KG1 (cell line): ENCODE results near the gene ISYNA1.

Source experiments
- DNase-seq: peaks from one replicate; lab custom pipeline; 2025; lab: John Stamatoyannopoulos, UW

Gene ISYNA1

DNA sequence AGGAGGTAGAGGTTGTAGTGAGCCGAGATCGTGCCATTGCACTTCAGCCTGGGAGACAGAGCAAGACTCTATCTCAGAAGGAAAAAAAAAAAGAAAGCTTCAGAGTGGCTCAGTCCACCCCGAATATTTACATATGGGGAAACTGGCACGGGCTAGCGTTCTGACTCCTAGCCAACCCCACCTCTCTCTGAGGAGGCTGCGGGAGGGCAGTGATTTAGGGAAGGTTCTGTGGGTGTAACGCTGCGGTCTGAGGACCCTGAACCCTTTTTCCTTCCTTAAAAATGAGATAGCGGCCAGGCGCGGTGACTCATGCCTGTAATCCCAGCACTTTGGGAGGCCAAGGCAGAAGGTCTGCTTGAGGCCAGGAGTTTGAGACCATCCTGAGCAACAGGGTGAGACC is 45.5 kb downstream of the ISYNA1 start:
- no peak for DNase-seq

DNA sequence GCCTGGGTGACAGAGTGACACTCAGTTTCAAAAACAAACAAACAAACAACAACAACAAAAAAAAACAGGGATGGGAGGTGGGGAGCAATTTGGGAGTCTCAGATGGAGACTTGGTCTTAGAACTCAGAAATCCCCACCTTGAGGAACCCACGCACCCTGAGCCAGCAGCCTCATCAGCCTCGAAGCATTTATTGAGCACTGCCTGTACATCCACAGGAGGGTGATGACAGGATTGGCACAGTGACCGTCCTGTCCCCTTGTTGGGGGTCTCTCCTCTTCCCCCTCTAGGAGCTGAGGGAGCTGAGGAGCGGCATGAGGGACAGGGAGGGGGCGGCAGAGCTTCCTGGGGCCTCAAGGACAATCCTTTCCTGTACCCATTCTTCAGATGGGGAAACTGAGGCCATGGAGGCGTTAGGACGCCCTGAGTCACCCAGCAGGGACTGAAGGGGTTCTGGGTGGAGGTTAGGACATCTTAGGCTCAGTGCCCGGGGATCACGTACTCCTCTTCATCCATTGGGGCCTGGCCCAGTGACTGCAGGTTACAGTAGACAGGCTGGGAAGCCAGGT is 46.3 kb downstream of the ISYNA1 start:
- no peak for DNase-seq

DNA sequence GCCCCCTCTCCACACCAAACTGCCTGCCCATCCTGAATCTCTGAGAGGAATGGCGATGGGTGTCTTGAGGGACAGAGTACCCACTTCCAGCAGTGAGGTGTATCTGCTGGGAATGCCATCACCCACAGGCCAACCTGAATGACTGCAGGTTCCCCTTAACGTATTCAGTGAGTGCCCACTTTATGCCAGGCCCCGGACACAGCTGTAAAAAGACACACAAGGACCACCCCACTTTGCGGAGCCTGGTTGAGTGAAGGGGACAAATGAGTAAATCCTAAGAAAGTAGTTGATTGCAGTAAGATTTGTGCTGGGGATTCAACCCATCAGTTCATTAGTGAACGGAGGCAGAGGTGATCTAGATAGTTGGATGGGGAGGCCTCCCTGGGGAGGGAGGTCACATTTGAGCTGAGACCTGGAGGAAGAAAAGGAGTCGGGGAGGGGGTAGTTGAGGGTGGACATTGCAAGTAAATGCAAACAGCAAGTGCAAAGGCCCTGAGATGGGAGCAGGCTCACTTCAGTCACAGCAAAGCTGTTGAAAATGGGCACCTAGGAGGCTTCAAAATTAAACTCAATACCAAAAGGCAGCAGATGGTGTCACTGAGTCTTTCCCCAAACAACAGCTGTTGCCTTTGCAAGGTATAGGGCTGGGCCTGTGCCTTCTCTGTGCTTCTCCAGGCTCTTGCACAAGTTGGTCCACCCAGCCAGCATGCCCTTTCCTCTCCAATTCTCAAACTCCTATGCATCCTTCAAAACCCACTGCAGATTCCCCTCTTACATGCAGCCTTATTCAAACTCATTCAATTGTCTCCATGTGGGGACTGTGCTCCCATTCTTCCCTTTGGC is 47.6 kb downstream of the ISYNA1 start:
- DNase-seq = no peak

DNA sequence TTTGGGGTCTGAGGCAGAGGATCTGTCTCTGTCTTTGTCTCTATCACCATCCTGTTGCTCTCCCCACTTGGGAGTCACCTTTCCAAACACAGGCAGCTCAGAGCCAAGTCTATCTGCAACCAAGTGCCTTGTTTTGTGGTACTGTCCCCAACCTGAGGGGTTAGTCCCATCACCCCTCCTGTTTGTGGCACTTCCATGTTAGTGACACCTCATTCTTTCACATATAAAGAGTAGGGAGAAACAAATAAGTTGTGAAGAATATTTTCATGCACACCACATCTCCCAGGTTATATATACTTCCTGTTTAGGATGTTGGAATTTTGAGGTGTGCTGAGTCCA is 48.2 kb downstream of the ISYNA1 start:
- DNase-seq = no peak

DNA sequence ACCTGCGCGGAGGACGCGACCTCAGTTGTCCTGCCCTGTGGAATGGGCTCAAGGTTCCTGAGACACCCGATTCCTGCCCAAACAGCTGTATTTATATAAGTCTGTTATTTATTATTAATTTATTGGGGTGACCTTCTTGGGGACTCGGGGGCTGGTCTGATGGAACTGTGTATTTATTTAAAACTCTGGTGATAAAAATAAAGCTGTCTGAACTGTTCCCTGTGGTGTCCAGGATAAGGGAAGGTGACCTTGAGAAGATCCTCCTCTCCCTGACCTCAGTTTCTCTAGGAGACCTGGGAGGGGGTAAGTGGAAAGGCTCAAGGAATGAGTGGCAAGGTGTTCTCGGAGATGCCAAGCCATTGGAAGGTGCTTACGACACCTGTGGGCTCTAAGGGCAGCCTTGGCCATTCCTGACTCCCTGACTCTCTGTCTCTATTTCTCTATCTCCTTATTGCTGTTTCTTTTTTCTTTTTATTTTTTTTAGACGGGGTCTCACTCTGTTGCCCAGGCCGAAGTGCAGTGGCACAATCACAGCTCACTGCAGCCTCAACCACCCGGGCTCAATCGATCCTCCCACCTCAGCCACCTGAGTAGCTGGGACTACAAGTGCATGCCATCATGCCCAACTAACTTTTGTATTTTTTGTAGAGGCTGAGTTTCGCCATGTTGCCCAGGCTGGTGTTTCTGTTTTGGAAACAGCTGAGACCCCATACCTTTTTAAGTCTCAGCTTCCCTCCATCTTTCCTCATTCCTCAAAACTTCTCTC is 48.8 kb downstream of the ISYNA1 start:
- no peak for DNase-seq

DNA sequence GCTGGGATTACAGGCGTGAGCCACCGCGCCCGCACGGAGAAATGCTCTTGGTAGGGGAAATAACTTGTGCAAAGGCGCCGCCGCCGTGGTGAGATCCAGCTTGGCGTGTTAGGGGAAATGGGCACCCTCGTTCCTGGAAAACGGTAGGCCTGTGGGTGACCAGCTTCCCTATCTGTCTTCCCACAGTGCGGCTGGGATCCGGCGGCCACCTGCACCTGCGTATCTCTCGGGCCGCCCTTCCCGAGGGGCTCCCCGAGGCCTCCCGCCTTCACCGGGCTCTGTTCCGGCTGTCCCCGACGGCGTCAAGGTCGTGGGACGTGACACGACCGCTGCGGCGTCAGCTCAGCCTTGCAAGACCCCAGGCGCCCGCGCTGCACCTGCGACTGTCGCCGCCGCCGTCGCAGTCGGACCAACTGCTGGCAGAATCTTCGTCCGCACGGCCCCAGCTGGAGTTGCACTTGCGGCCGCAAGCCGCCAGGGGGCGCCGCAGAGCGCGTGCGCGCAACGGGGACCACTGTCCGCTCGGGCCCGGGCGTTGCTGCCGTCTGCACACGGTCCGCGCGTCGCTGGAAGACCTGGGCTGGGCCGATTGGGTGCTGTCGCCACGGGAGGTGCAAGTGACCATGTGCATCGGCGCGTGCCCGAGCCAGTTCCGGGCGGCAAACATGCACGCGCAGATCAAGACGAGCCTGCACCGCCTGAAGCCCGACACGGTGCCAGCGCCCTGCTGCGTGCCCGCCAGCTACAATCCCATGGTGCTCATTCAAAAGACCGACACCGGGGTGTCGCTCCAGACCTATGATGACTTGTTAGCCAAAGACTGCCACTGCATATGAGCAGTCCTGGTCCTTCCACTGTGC is 49.6 kb downstream of the ISYNA1 start:
- DNase-seq = peak; percentile 70

DNA sequence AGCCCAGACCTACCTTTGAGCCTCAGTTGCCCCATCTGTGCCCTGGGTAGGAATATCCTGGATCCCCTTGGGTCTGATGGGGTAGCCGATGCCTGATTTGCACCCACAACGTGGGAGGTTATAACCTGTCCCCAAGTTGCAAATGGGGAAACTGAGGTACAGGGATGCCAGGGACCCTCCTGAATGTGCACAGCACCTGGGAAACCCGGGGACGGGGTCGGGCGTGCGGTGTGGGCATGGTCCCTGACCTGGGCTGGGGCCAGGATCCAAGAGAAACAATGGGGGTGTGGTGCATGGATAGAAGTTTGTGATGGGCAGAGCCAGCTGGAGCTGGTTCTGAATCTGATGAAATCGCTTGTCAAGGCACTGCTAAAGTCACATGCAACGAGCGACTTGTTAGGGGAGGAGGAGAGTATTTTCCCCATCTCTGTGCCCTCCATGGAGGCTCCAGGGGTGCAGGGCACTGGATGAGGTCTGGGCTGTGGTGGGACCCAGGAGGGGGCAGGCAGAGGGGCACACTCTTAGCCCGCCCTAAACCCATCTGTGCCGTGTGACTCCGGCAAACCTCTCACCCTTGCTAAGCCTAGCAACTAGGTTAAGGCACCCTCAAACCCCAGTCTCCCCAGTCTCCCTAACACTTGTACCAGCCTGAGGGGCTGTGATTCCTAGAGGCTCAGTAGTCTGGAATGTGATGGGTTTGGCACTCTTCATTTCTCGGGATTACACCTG is 51.2 kb downstream of the ISYNA1 start:
- no peak for DNase-seq

DNA sequence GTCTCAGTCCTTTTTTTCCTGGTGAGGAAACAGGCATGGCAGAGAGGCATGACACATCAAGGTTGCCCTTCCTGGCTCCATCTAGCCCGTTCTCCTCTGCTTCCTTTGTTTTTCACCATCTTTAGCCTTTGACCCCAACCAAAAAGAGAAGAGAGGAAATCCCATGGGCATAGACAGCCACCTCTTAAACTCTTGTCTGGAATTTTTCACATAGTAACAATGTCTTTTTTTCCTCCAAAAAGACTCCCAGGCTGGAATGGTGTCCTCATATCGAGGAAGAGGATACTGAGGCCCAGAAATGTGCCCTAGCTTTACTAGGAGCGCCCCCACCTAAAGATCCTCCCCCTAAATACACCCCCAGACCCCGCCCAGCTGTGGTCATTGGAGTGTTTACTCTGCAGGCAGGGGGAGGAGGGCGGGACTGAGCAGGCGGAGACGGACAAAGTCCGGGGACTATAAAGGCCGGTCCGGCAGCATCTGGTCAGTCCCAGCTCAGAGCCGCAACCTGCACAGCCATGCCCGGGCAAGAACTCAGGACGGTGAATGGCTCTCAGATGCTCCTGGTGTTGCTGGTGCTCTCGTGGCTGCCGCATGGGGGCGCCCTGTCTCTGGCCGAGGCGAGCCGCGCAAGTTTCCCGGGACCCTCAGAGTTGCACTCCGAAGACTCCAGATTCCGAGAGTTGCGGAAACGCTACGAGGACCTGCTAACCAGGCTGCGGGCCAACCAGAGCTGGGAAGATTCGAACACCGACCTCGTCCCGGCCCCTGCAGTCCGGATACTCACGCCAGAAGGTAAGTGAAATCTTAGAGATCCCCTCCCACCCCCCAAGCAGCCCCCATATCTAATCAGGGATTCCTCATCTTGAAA is 52.0 kb downstream of the ISYNA1 start, which contains the start of gene GDF15:
GDF15 (plus strand) TSS at position 484 of the 868 bp plus-strand sequence; CDS start at position 516, 32 bp downstream.
- DNase-seq = no peak

DNA sequence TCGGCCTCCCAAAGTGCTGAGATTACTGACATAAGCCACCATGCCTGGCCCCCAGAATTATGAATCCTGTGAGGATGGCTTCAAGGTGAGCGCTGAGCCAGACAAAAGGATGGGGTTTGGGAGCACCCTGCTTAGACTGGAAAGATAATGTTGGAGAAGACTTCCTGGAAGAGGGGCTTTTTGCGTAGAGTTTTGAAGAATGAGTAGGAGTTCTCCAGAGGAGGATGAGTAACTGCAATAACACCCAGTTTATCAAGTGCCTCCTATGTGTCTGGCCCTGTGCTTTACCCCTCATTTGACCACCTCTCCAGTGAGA is 52.6 kb downstream of the ISYNA1 start:
- no peak for DNase-seq

DNA sequence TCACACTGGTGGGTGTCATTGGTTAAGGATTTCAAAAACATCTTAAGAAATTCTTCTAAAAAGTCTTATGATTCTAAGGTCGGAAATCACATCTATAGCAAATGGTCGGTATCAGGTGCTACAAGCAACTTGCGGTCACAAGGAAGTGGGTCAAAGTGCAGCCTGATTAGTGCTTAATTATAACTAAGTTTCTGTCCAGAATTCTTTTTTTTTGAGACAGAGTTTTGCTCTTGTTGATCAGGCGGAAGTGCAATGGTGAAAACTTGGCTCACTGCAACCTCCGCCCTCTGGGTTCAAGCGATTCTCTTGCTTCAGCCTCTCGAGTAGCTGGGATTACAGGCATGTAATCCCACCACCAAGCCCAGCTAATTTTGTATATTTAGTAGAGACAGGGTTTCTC is 53.2 kb downstream of the ISYNA1 start:
- DNase-seq = no peak
